Spleen (tissue), 11 donors: ENCODE measurements around the gene SGIP1. TPM values are rescaled to one million over a fixed set of nuclear protein-coding genes. Genes with fewer than 3 reads are reported as not detected.
"Not testable (repeated sequence)": the region's sequence is repeated elsewhere in the genome, so short reads cannot be mapped to it uniquely, and the experiment has no call there.

Experiments used
- DNase-seq: peaks from one replicate; pipeline ENCODE4 v3.0.0-alpha.2; 2020
- H3K27ac ChIP-seq, 8 donors: fragments of 200-600 bp; sonication (generic) in 7 of 8; 1 replicate in 4 of 8; 2 replicates in 4 of 8; pipeline versions ENCODE4 v1.5.0 to v1.8.0; 2016 to 2021; ENCODE audit warnings: inconsistent platforms in 4 of 8, mild to moderate bottlenecking in 4 of 8, moderate library complexity in 1 of 8
- H3K27me3 ChIP-seq, 7 donors: fragments of 200-600 bp; sonication (generic) in 6 of 7; replicated peaks in 1 of 7; 1 replicate in 4 of 7; 2 replicates in 3 of 7; pipeline versions ENCODE4 v1.5.0 to v1.8.0; 2016 to 2021; ENCODE audit warnings: inconsistent platforms in 3 of 7, mild to moderate bottlenecking in 1 of 7
- H3K36me3 ChIP-seq, 6 donors: fragments of 200-600 bp; sonication (generic) in 5 of 6; 1 replicate in 4 of 6; 2 replicates in 2 of 6; pipeline versions ENCODE4 v1.5.0 to v1.8.0; 2016 to 2021; ENCODE audit warnings: inconsistent platforms in 2 of 6
- H3K4me1 ChIP-seq, 6 donors: fragments of 200-600 bp; sonication (generic) in 5 of 6; 1 replicate in 3 of 6; 2 replicates in 3 of 6; pipeline versions ENCODE4 v1.5.0 to v1.8.0; 2016 to 2021; ENCODE audit warnings: inconsistent platforms in 3 of 6
- H3K4me3 ChIP-seq, 8 donors: fragments of 200-600 bp; sonication (generic) in 7 of 8; 1 replicate in 4 of 8; 2 replicates in 4 of 8; pipeline versions ENCODE4 v1.5.0 to v1.8.0; 2016 to 2021; ENCODE audit warnings: inconsistent platforms in 4 of 8, mild to moderate bottlenecking in 4 of 8, moderate library complexity in 2 of 8
- H3K9me3 ChIP-seq, 8 donors: fragments of 200-600 bp; sonication (generic) in 7 of 8; 1 replicate in 4 of 8; 2 replicates in 4 of 8; pipeline versions ENCODE4 v1.5.0 to v1.8.0; 2016 to 2021; ENCODE audit warnings: inconsistent platforms in 4 of 8
- POLR2A ChIP-seq, 3 donors: fragments of 450-650 bp; IDR thresholded peaks; one replicate each; pipeline ENCODE4 v1.5.1; 2017; ENCODE audit warnings: antibody characterized with exemption in 3 of 3, mild to moderate bottlenecking in 1 of 3
- POLR2AphosphoS5 ChIP-seq, 3 donors: sonication (generic); formaldehyde crosslinking; IDR thresholded peaks; one replicate each; pipeline ENCODE4 v1.5.1; 2017; ENCODE audit warnings: antibody characterized with exemption in 3 of 3
- WGBS, 5 donors: extraction: QIAGEN DNeasy Blood & Tissue Kit in 3 of 5; methylation state at CpG; one replicate each; pipeline versions ENCODE4 v1.1.5 to v1.1.7; 2013 to 2018; 5-methylcytosine and 5-hydroxymethylcytosine counted together
- intact Hi-C: fragments of 100-400 bp; cut with DNase I; formaldehyde crosslinking; loops from one replicate; pipeline ENCODE4 v1.15.0; 2023; ENCODE audit warnings: low total_unique reads
- polyA plus RNA-seq, 3 donors: library from polyadenylated mRNA; stranded (reverse); fragments of 200-250 nt; gene quantifications; one replicate each; pipeline ENCODE4 v1.2.1, GENCODE V29; 2013
- total RNA-seq, 7 donors: library from RNA; depleted of rRNA in 3 of 7; stranded (reverse); fragments of >200 nt in 3 of 7; fragmentation: NEBNext Ultra II Directional in 4 of 7; extraction: Animal tissue kit (Norgen Biotek cat#: 25700) in 4 of 7; gene quantifications; one replicate each; pipeline versions ENCODE4 v1.1.0 to v1.2.1, GENCODE V29; 2016 to 2021
- TF ChIP-seq, protein P1 (sequence below), 11 experiments: fragments of 200-600 bp in 7 of 11; fragments of 450-650 bp in 4 of 11; sonication (generic) in 4 of 11; IDR thresholded peaks in 8 of 11; conservative IDR thresholded peaks in 3 of 11; 1 replicate in 7 of 11; 2 replicates in 4 of 11; pipeline versions ENCODE4 v1.4.0 to v1.8.0; 2016 to 2021; ENCODE audit warnings: antibody characterized with exemption in 11 of 11, inconsistent platforms in 4 of 11, mild to moderate bottlenecking in 1 of 11
- donor health status: healthy with polysubstance abuse.
- donor health status: DM: no; HTN: no; CAD: no; lungs with moderate emphysema.
- donor health status: DM: no; HTN: no; CAD: no.
- donor health status: Bipolar disorder and iron deficiency.
- donor health status: healthy.
- donor health status: DM: no; HTN: no; CAD: no.
- donor health status: DM: yes; HTN: yes; CAD: no.

The SGIP1 gene
- total and polyA plus RNA-seq, 10 donors = 0.13 to 1.6 (median 0.74) TPM; not detected in 2

DNA sequence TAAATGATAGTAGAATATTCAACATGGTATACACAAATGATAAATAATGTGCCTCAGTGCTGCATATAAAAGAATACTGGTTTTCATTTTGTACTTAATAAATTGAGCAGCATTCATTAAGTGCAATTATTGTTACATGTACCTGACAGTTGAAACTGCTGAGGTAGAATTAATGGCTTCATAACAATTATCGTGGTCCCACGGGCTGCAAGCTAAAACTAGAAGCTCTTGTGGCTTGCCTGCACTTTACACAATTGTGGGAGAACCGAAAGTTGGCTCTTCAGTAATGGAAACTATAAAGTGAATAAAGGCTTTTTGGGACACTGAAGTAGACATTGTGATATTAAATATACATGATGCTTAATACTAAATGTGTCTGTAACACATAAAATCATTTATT, 243.9 kb downstream of the SGIP1 start:
- Histone ChIP-seq H3K36me3 (peaks cover 0 to 8% (median 0%) of the 10 kb centered on the region in 6 donors), H3K27ac (no peak overlapping the region), H3K4me1 (no peaks in the 10 kb centered on the region), H3K9me3 (no peaks in the 10 kb centered on the region), H3K27me3 (no peaks in the 10 kb centered on the region), H3K4me3 (no peak overlapping the region)
- intact Hi-C loops = no loop called here
- DNase-seq = no peak
- TF ChIP-seq, protein P1, sequence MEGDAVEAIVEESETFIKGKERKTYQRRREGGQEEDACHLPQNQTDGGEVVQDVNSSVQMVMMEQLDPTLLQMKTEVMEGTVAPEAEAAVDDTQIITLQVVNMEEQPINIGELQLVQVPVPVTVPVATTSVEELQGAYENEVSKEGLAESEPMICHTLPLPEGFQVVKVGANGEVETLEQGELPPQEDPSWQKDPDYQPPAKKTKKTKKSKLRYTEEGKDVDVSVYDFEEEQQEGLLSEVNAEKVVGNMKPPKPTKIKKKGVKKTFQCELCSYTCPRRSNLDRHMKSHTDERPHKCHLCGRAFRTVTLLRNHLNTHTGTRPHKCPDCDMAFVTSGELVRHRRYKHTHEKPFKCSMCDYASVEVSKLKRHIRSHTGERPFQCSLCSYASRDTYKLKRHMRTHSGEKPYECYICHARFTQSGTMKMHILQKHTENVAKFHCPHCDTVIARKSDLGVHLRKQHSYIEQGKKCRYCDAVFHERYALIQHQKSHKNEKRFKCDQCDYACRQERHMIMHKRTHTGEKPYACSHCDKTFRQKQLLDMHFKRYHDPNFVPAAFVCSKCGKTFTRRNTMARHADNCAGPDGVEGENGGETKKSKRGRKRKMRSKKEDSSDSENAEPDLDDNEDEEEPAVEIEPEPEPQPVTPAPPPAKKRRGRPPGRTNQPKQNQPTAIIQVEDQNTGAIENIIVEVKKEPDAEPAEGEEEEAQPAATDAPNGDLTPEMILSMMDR (IDR thresholded peaks at IDR 0.05 in 8 of 11, conservative IDR thresholded peaks at IDR 0.05 in 3 of 11) = no peak
- TF ChIP-seq POLR2AphosphoS5 (IDR thresholded peaks at IDR 0.05) (no peak), POLR2A (IDR thresholded peaks at IDR 0.05) (no peak)
- 75 to 86% (median 84%) methylated on average over 3 of the region's 3 CpGs for WGBS, 5 donors

DNA sequence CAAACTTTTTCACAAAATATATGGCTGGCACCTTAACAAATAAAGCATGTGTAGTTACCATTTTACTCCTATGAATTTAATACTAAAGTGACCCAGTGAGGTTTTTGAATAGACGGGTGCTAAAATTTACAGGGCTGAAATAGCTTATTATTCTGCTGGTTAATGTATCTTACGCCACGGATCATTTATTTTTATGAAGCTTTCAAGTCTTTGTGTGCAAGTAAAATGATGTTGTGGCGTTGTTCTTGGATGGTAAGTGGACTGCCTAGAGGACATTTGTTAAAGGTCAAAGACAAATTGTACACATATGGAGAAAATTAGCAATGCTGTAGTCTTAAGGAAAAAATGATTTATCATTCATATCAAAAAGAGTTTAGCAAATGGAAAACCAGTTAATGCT, 244.3 kb downstream of the SGIP1 start:
- Histone ChIP-seq H3K27ac (no peak overlapping the region), H3K9me3 (no peaks in the 10 kb centered on the region), H3K4me3 (no peak overlapping the region), H3K36me3 (peaks cover 0 to 5% (median 0%) of the 10 kb centered on the region in 6 donors), H3K4me1 (no peaks in the 10 kb centered on the region), H3K27me3 (no peaks in the 10 kb centered on the region)
- DNase-seq = no peak
- WGBS, 5 donors = 77 to 90% (median 85%) methylated on average over 4 of the region's 4 CpGs
- intact Hi-C loops = no loop called here
- TF ChIP-seq, protein P1 (IDR thresholded peaks at IDR 0.05 in 8 of 11, conservative IDR thresholded peaks at IDR 0.05 in 3 of 11) = no peak
- TF ChIP-seq POLR2AphosphoS5 (IDR thresholded peaks at IDR 0.05) (no peak), POLR2A (IDR thresholded peaks at IDR 0.05) (no peak)

DNA sequence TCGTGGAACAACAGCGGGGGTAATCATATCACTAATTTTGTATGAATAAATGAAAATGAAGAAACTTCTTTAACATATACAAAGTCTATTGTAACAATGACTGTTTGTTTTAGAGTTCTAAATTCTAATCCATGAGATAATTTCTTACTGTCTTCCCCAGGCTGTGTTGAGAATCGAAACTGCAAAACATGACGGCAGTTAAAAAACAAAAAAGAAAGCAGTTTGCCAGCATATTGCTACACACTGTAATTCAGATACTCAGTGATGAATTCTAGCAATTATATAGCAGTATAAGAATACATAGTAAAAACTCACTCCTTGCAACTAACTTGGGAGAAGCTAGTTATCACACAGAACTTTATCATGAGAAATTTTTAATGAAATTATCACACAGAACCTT, 245.0 kb downstream of the SGIP1 start:
- TF ChIP-seq, protein P1 (IDR thresholded peaks at IDR 0.05 in 8 of 11, conservative IDR thresholded peaks at IDR 0.05 in 3 of 11) = no peak
- TF ChIP-seq POLR2AphosphoS5 (IDR thresholded peaks at IDR 0.05) (no peak), POLR2A (IDR thresholded peaks at IDR 0.05) (no peak)
- Histone ChIP-seq H3K27me3 (no peaks in the 10 kb centered on the region), H3K9me3 (no peaks in the 10 kb centered on the region), H3K27ac (no peak overlapping the region), H3K36me3 (no peaks in the 10 kb centered on the region), H3K4me1 (no peaks in the 10 kb centered on the region), H3K4me3 (no peak overlapping the region)
- intact Hi-C loops = no loop called here
- DNase-seq = no peak
- WGBS, 5 donors = 90 to 97% (median 91%) methylated on average over 4 of the region's 4 CpGs

DNA sequence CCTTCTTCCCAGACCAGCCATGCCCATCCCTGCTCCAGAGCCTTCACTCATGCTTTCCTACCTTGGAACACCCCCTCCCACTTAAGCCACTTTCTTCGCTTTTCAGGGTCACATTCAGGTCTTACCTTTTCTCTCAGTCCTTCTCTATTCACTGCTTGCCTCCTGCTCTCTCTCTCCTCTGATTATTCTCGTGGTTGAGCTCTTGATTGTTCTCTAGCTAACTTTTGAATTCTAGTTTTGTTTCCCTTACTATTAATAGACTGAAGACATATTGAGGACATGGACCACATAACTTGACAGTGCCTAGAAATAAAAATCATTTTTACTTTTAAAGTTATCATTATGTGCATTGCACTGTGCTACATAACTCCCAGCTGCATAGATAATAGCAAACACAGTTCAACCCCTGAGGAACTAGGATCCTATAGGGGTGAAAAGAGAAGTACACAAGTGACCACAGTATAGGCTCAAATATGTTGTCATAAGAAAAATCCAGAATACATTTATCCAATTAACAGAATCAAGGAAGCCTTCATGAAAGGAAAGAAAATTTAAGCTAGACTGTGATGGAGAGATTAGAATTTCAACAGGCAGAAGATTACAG, 245.6 kb downstream of the SGIP1 start:
- no peak overlapping the region for H3K27ac ChIP-seq
- TF ChIP-seq POLR2AphosphoS5 (IDR thresholded peaks at IDR 0.05) (no peak), POLR2A (IDR thresholded peaks at IDR 0.05) (no peak)
- TF ChIP-seq, protein P1 (IDR thresholded peaks at IDR 0.05 in 8 of 11, conservative IDR thresholded peaks at IDR 0.05 in 3 of 11) = no peak
- WGBS, 5 donors = 68 to 85% (median 75%) methylated on average over 2 of the region's 2 CpGs

DNA sequence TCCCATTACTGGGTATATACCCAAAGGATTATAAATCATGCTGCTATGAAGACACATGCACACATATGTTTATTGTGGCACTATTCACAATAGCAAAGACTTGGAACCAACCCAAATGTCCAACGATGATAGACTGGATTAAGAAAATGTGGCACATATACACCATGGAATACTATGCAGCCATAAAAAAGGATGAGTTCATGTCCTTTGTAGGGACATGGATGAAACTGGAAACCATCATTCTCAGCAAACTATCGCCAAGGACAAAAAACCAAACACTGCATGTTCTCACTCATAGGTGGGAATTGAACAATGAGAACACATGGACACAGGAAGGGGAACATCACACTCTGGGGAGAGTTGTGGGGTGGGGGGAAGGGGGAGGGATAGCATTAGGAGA, 251.8 kb downstream of the SGIP1 start:
- H3K36me3 ChIP-seq, H3K27ac ChIP-seq, intact Hi-C loops, H3K4me3 ChIP-seq, H3K27me3 ChIP-seq, DNase-seq, H3K9me3 ChIP-seq: not testable (repeated sequence)
- WGBS, 5 donors = 83 to 92% methylated on average over 2 of the region's 2 CpGs; no CpG with 5 or more reads in 3 of the 5 donors
- peaks cover 0 to 14% (median 0%) of the 10 kb centered on the region in 6 donors for H3K4me1 ChIP-seq

More for the DNA sequence above, 245.6 kb downstream of the SGIP1 start:
- intact Hi-C loops = no loop called here
- no peak for DNase-seq
- Histone ChIP-seq H3K4me1 (no peaks in the 10 kb centered on the region), H3K36me3 (no peaks in the 10 kb centered on the region), H3K4me3 (no peak overlapping the region), H3K27me3 (no peaks in the 10 kb centered on the region), H3K9me3 (no peaks in the 10 kb centered on the region)
